Liver (tissue), 9 donors: ENCODE measurements around the gene DNAH2. TPM values are rescaled to one million over a fixed set of nuclear protein-coding genes. Genes with fewer than 3 reads are reported as not detected.

ENCODE experiments used
- DNase-seq: peaks from one replicate; pipeline ENCODE4 v3.0.0-alpha.2; 2017; ENCODE audit warnings: low spot score
- H3K27ac ChIP-seq, 2 donors: one replicate each; pipeline ENCODE4 v1.7.0; 2013; ENCODE audit warnings: inconsistent platforms in 2 of 2, low read length in 2 of 2, control low read depth in 1 of 2, low read depth in 1 of 2, mild to moderate bottlenecking in 1 of 2
- H3K27me3 ChIP-seq, 4 donors: one replicate each; pipeline versions ENCODE4 v1.6.1 to v1.7.0; 2013; ENCODE audit warnings: low read length in 3 of 4, inconsistent platforms in 1 of 4, mild to moderate bottlenecking in 1 of 4, moderate library complexity in 1 of 4; ENCODE audit not compliant: control insufficient read depth in 4 of 4, insufficient read depth in 4 of 4
- H3K36me3 ChIP-seq, 4 donors: one replicate each; pipeline versions ENCODE4 v1.6.1 to v1.7.0; 2013; ENCODE audit warnings: low read length in 3 of 4, mild to moderate bottlenecking in 3 of 4, low read depth in 1 of 4, moderate library complexity in 1 of 4; ENCODE audit not compliant: control insufficient read depth in 4 of 4, insufficient read depth in 3 of 4
- H3K4me1 ChIP-seq, 4 donors: one replicate each; pipeline versions ENCODE4 v1.6.1 to v1.7.0; 2013; ENCODE audit warnings: low read length in 3 of 4, mild to moderate bottlenecking in 3 of 4, moderate library complexity in 1 of 4; ENCODE audit not compliant: control insufficient read depth in 4 of 4, insufficient read depth in 4 of 4
- H3K4me3 ChIP-seq, 3 donors: one replicate each; pipeline versions ENCODE4 v1.6.1 to v1.7.0; 2013; ENCODE audit warnings: low read length in 3 of 3, control low read depth in 1 of 3, low read depth in 1 of 3, mild to moderate bottlenecking in 1 of 3
- H3K9ac ChIP-seq, 2 donors: one replicate each; pipeline ENCODE4 v1.7.0; 2013; ENCODE audit warnings: low read length in 2 of 2, mild to moderate bottlenecking in 2 of 2, moderate library complexity in 2 of 2, control low read depth in 1 of 2, low read depth in 1 of 2
- H3K9me3 ChIP-seq, 4 donors: one replicate each; pipeline versions ENCODE4 v1.6.1 to v1.7.0; 2013; ENCODE audit warnings: low read length in 3 of 4; ENCODE audit not compliant: control insufficient read depth in 4 of 4
- EGR1 ChIP-seq, 2 donors: IDR thresholded peaks; 2 replicates each; pipeline ENCODE4 v1.6.1; 2016 to 2018; ENCODE audit warnings: antibody characterized with exemption in 2 of 2, low read depth in 2 of 2
- FOXA1 ChIP-seq: IDR thresholded peaks from 2 replicates; pipeline ENCODE4 v1.6.1; 2016; ENCODE audit warnings: antibody characterized with exemption
- FOXA2 ChIP-seq: IDR thresholded peaks from 2 replicates; pipeline ENCODE4 v1.6.1; 2016; ENCODE audit warnings: antibody characterized with exemption
- GABPA ChIP-seq, 2 donors: IDR thresholded peaks in 1 of 2; conservative IDR thresholded peaks in 1 of 2; 2 replicates each; pipeline ENCODE4 v1.6.1; 2016; ENCODE audit warnings: antibody characterized with exemption in 2 of 2, mild to moderate bottlenecking in 1 of 2, moderate library complexity in 1 of 2
- HNF4A ChIP-seq, 2 donors: conservative IDR thresholded peaks; 2 replicates each; pipeline ENCODE4 v1.6.1; 2016; ENCODE audit warnings: antibody characterized with exemption in 2 of 2, mild to moderate bottlenecking in 2 of 2
- HNF4G ChIP-seq: IDR thresholded peaks from 2 replicates; pipeline ENCODE4 v1.6.1; 2016; ENCODE audit warnings: antibody characterized with exemption
- JUND ChIP-seq, 2 donors: IDR thresholded peaks; 2 replicates each; pipeline ENCODE4 v1.6.1; 2016; ENCODE audit warnings: antibody characterized with exemption in 2 of 2
- NR2F2 ChIP-seq: IDR thresholded peaks from 2 replicates; pipeline ENCODE4 v1.6.1; 2016; ENCODE audit warnings: antibody characterized with exemption
- RAD21 ChIP-seq, 2 donors: IDR thresholded peaks; 2 replicates each; pipeline ENCODE4 v1.6.1; 2016; ENCODE audit warnings: antibody characterized with exemption in 2 of 2, mild to moderate bottlenecking in 2 of 2
- REST ChIP-seq: IDR thresholded peaks from 2 replicates; pipeline ENCODE4 v1.6.1; 2016; ENCODE audit warnings: antibody characterized with exemption, mild to moderate bottlenecking
- RXRA ChIP-seq, 2 donors: IDR thresholded peaks; 2 replicates each; pipeline ENCODE4 v1.6.1; 2017 to 2018; ENCODE audit warnings: antibody characterized with exemption in 2 of 2, mild to moderate bottlenecking in 1 of 2
- SP1 ChIP-seq: IDR thresholded peaks from 2 replicates; pipeline ENCODE4 v1.6.1; 2018; ENCODE audit warnings: antibody characterized with exemption, mild to moderate bottlenecking
- TAF1 ChIP-seq: conservative IDR thresholded peaks from 2 replicates; pipeline ENCODE4 v1.6.1; 2016; ENCODE audit warnings: antibody characterized with exemption, mild to moderate bottlenecking
- YY1 ChIP-seq: IDR thresholded peaks from 2 replicates; pipeline ENCODE4 v1.6.1; 2016; ENCODE audit warnings: antibody characterized with exemption, mild to moderate bottlenecking
- WGBS: extraction: QIAGEN DNeasy Blood & Tissue Kit; methylation state at CpG from one replicate; pipeline ENCODE4 v1.1.7; 2013; 5-methylcytosine and 5-hydroxymethylcytosine counted together
- polyA plus RNA-seq, 2 donors: library from polyadenylated mRNA; stranded (reverse) in 1 of 2; unstranded in 1 of 2; fragments of 200-250 nt in 1 of 2; fragments of >200 nt in 1 of 2; fragmentation: Nextera tagmentation in 1 of 2; extraction: Ambion mirVana in 1 of 2; gene quantifications; one replicate each; pipeline versions ENCODE4 v1.2.1 to v1.2.3, GENCODE V29; 2013 to 2015
- total RNA-seq, 2 donors: library from RNA; depleted of rRNA; stranded (reverse); fragments of >200 nt; gene quantifications; one replicate each; pipeline ENCODE4 v1.2.3, GENCODE V29; 2014
- TF ChIP-seq, protein P1 (sequence below): IDR thresholded peaks from 2 replicates; pipeline ENCODE4 v1.6.1; 2016; ENCODE audit warnings: antibody characterized with exemption
- TF ChIP-seq, protein P2 (sequence below): IDR thresholded peaks from 2 replicates; pipeline ENCODE4 v1.6.1; 2016; ENCODE audit warnings: antibody characterized with exemption
- TF ChIP-seq, protein P3 (sequence below): fragments of 150-350 bp; IDR thresholded peaks from 2 replicates; pipeline ENCODE4 v1.5.1; 2017; ENCODE audit warnings: improper control_type of control experiment, low read depth, low read length; ENCODE audit not compliant: missing input control
- TF ChIP-seq, protein P4 (sequence below): IDR thresholded peaks from 2 replicates; pipeline ENCODE4 v1.6.1; 2016; ENCODE audit warnings: antibody characterized with exemption
- donor health status: healthy.
- donor health status: healthy.
- donor health status: healthy.
- donor health status: healthy.
- donor health status: healthy.

Gene DNAH2
- total and polyA plus RNA-seq, 4 donors: under 0.01 to 0.25 (median 0.05) TPM

DNA sequence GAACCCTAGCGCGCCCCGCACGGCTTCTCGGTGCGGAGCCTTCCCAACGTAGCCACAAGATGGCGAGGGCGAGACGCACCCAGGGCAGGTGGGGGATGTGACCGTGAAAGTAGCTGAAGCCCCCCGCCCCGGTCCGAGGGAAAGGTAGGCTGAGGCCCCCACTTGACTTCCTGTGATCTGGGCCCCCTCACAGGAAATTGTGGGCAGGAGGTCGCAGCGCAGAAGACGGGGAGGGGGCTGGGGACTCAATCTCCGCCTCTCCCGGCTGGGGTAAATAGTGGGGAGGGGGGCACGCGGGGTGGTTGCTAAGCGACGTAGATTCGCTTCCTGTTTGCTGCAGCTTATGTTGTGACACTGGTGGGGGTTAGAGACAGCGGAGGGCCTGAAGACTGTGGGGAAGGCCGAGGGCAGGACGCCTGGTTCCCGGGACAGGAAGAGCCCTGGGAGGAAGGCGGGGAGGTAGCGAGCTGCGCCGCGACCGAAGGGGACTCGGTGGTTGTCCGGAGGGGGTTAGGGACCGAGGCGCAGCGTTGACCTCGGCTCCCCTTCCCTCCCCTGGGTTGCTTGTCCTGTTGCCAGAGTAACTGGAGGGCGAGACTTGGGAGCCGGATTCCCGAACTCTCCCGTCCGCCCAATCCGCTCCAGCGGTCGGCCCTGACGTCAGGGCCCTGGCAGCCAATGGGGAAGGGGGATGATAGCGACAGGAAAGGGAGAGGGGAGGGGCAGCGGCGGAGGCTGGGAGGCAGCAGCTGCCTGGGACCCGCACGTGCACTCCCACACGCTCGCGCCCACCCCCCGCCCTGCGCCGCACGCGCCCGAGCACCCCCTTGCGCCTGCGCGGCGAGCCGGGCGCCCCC is 117.6 kb downstream of the DNAH2 start:
- Histone ChIP-seq H3K27ac (peak overlapping the region; percentile 98 to 99), H3K4me1 (peaks cover 7 to 56% (median 38%) of the 10 kb centered on the region in 4 donors)
- WGBS: under 1% methylated on average over 69 of the region's 69 CpGs

More for the DNA sequence above, 117.6 kb downstream of the DNAH2 start:
- H3K4me3 ChIP-seq: peak overlapping the region; percentile 59 to 74 (median 72)
- TF ChIP-seq GABPA (IDR thresholded peaks at IDR 0.05 in 1 of 2, conservative IDR thresholded peaks at IDR 0.05 in 1 of 2) (peak in 1 of 2 donors; percentile 21), HNF4A (conservative IDR thresholded peaks at IDR 0.05) (peak in 1 of 2 donors; percentile 31), SP1 (peak; percentile 45), REST (peak; percentile 17), TAF1 (no peak), YY1 (peak; percentile 18), NR2F2 (no peak), EGR1 (IDR thresholded peaks at IDR 0.05; ENCODE audit: low read depth in 2 of 2) (no peak), FOXA1 (no peak), RAD21 (IDR thresholded peaks at IDR 0.05) (peak; percentile 67 to 78), JUND (IDR thresholded peaks at IDR 0.05) (peak in 1 of 2 donors; percentile 9), RXRA (IDR thresholded peaks at IDR 0.05) (peak in 1 of 2 donors; percentile 11), HNF4G (no peak), FOXA2 (no peak)
- TF ChIP-seq, protein P1, sequence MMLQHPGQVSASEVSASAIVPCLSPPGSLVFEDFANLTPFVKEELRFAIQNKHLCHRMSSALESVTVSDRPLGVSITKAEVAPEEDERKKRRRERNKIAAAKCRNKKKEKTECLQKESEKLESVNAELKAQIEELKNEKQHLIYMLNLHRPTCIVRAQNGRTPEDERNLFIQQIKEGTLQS: no peak
- TF ChIP-seq, protein P2, sequence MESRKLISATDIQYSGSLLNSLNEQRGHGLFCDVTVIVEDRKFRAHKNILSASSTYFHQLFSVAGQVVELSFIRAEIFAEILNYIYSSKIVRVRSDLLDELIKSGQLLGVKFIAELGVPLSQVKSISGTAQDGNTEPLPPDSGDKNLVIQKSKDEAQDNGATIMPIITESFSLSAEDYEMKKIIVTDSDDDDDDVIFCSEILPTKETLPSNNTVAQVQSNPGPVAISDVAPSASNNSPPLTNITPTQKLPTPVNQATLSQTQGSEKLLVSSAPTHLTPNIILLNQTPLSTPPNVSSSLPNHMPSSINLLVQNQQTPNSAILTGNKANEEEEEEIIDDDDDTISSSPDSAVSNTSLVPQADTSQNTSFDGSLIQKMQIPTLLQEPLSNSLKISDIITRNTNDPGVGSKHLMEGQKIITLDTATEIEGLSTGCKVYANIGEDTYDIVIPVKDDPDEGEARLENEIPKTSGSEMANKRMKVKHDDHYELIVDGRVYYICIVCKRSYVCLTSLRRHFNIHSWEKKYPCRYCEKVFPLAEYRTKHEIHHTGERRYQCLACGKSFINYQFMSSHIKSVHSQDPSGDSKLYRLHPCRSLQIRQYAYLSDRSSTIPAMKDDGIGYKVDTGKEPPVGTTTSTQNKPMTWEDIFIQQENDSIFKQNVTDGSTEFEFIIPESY: peak; percentile 95
- TF ChIP-seq, protein P3, sequence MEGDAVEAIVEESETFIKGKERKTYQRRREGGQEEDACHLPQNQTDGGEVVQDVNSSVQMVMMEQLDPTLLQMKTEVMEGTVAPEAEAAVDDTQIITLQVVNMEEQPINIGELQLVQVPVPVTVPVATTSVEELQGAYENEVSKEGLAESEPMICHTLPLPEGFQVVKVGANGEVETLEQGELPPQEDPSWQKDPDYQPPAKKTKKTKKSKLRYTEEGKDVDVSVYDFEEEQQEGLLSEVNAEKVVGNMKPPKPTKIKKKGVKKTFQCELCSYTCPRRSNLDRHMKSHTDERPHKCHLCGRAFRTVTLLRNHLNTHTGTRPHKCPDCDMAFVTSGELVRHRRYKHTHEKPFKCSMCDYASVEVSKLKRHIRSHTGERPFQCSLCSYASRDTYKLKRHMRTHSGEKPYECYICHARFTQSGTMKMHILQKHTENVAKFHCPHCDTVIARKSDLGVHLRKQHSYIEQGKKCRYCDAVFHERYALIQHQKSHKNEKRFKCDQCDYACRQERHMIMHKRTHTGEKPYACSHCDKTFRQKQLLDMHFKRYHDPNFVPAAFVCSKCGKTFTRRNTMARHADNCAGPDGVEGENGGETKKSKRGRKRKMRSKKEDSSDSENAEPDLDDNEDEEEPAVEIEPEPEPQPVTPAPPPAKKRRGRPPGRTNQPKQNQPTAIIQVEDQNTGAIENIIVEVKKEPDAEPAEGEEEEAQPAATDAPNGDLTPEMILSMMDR: peak; percentile 54
- TF ChIP-seq, protein P4, sequence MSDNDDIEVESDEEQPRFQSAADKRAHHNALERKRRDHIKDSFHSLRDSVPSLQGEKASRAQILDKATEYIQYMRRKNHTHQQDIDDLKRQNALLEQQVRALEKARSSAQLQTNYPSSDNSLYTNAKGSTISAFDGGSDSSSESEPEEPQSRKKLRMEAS: no peak
- peak overlapping the region; percentile 64 to 68 for H3K9ac ChIP-seq
- H3K9me3 ChIP-seq: no peaks in the 10 kb centered on the region
- H3K27me3 ChIP-seq: no peaks in the 10 kb centered on the region
- H3K36me3 ChIP-seq: no peaks in the 10 kb centered on the region
- DNase-seq: peak; percentile 92
